ENCODE data around the gene HGS. TPM values are rescaled to one million over a fixed set of nuclear protein-coding genes. Genes with fewer than 3 reads are reported as not detected.

Gene HGS
- total and polyA plus RNA-seq, 2 of the 13 experiments (the other 11 are each of a cell fraction or from before 2014, with no cell fraction given): 73.3 to 78.1 TPM

DNA sequence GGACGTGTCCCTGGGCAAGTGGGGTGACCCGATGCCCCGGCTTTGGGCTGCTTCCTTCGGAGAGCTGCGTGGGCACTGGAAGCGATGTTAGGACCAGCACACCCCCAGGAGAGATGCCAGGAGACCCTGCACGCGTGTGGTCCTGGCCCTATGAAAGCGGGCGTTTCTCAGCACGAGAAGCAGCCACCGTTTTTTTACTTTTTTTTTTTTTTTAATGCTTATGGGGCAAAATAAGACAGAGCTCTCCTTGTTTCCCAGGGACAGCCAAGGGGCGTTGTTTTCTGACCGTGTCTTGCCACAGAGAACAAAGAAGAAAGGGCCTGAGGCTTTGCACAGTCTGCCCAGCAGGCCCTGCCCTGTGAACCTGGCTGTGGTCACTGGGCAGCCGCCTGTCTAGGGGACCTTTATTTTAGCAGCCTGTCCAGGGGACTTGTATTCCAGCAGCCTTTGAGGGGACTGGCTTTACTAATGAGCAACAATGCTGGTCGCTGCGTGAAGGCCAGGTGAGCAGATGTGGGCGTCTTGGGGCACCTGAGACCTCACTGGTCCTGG, 29.3 kb downstream of the HGS start (continued):
- no peak for TF ChIP-seq CENPT (CRISPR knock-in tag; IDR thresholded peaks at IDR 0.05; ENCODE audit: low read depth)
- TF ChIP-seq XRCC5 (optimal IDR thresholded peaks at IDR 0.05; ENCODE audit: low read length): peak; percentile 13
- no peak for TF ChIP-seq ATM (IDR thresholded peaks at IDR 0.05; ENCODE audit: borderline replicate concordance)
- no peak for TF ChIP-seq RXRA (CRISPR knock-in tag; IDR thresholded peaks at IDR 0.05)
- no peak for TF ChIP-seq PHF20 (CRISPR knock-in tag; IDR thresholded peaks at IDR 0.05)
- no peak for TF ChIP-seq AHR (CRISPR knock-in tag; IDR thresholded peaks at IDR 0.05)
- 0 out of 2 replicates have a peak, but pooled peaks have one; percentile 29 for TF ChIP-seq NCOA1 (CRISPR knock-in tag; IDR thresholded peaks at IDR 0.05)
- no peak for TF ChIP-seq CCDC6 (CRISPR knock-in tag; IDR thresholded peaks at IDR 0.05)
- no peak for TF ChIP-seq SP140L (CRISPR knock-in tag; IDR thresholded peaks at IDR 0.05; ENCODE audit: borderline replicate concordance)
- TF ChIP-seq, protein P1, sequence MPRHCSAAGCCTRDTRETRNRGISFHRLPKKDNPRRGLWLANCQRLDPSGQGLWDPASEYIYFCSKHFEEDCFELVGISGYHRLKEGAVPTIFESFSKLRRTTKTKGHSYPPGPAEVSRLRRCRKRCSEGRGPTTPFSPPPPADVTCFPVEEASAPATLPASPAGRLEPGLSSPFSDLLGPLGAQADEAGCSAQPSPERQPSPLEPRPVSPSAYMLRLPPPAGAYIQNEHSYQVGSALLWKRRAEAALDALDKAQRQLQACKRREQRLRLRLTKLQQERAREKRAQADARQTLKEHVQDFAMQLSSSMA (CRISPR knock-in tag; IDR thresholded peaks at IDR 0.05): no peak
- 0 out of 2 replicates have a peak, but pooled peaks have one; percentile 1 for TF ChIP-seq MAFF (IDR thresholded peaks at IDR 0.05; ENCODE audit: low read depth, low read length)
- 0 out of 2 replicates have a peak, but pooled peaks have one; percentile 35 for TF ChIP-seq ZMYM2 (CRISPR knock-in tag; IDR thresholded peaks at IDR 0.05)
- TF ChIP-seq, protein P2, sequence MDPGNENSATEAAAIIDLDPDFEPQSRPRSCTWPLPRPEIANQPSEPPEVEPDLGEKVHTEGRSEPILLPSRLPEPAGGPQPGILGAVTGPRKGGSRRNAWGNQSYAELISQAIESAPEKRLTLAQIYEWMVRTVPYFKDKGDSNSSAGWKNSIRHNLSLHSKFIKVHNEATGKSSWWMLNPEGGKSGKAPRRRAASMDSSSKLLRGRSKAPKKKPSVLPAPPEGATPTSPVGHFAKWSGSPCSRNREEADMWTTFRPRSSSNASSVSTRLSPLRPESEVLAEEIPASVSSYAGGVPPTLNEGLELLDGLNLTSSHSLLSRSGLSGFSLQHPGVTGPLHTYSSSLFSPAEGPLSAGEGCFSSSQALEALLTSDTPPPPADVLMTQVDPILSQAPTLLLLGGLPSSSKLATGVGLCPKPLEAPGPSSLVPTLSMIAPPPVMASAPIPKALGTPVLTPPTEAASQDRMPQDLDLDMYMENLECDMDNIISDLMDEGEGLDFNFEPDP (CRISPR knock-in tag; conservative IDR thresholded peaks at IDR 0.05): 0 out of 2 replicates have a peak, but pooled peaks have one; percentile 81
- TF ChIP-seq, protein P3, sequence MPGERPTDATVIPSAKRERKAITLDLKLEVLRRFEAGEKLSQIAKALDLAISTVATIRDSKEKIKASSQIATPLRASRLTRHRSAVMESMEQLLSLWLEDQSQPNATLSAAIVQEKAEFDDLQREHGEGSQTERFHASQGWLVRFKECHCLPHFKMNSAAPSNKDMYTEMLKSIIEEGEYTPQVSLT (CRISPR knock-in tag; IDR thresholded peaks at IDR 0.05; ENCODE audit: borderline replicate concordance, low read depth): no peak
- TF ChIP-seq, protein P4, sequence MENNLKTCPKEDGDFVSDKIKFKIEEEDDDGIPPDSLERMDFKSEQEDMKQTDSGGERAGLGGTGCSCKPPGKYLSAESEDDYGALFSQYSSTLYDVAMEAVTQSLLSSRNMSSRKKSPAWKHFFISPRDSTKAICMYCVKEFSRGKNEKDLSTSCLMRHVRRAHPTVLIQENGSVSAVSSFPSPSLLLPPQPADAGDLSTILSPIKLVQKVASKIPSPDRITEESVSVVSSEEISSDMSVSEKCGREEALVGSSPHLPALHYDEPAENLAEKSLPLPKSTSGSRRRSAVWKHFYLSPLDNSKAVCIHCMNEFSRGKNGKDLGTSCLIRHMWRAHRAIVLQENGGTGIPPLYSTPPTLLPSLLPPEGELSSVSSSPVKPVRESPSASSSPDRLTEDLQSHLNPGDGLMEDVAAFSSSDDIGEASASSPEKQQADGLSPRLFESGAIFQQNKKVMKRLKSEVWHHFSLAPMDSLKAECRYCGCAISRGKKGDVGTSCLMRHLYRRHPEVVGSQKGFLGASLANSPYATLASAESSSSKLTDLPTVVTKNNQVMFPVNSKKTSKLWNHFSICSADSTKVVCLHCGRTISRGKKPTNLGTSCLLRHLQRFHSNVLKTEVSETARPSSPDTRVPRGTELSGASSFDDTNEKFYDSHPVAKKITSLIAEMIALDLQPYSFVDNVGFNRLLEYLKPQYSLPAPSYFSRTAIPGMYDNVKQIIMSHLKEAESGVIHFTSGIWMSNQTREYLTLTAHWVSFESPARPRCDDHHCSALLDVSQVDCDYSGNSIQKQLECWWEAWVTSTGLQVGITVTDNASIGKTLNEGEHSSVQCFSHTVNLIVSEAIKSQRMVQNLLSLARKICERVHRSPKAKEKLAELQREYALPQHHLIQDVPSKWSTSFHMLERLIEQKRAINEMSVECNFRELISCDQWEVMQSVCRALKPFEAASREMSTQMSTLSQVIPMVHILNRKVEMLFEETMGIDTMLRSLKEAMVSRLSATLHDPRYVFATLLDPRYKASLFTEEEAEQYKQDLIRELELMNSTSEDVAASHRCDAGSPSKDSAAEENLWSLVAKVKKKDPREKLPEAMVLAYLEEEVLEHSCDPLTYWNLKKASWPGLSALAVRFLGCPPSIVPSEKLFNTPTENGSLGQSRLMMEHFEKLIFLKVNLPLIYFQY (CRISPR knock-in tag; IDR thresholded peaks at IDR 0.05; ENCODE audit: borderline replicate concordance): no peak
- no peak for TF ChIP-seq RARG (CRISPR knock-in tag; IDR thresholded peaks at IDR 0.05; ENCODE audit: low read depth)
- 0 out of 2 replicates have a peak, but pooled peaks have one; percentile 83 for TF ChIP-seq ZNF354B (CRISPR knock-in tag; IDR thresholded peaks at IDR 0.05)
- TF ChIP-seq MIXL1 (CRISPR knock-in tag; IDR thresholded peaks at IDR 0.05): 0 out of 2 replicates have a peak, but pooled peaks have one; percentile 5
- no peak for TF ChIP-seq CHCHD3 (CRISPR knock-in tag; IDR thresholded peaks at IDR 0.05)
- TF ChIP-seq ZNF260 (CRISPR knock-in tag; IDR thresholded peaks at IDR 0.05; ENCODE audit: borderline replicate concordance, low read depth): no peak
